GM13976 (cell line): ENCODE measurements around the gene ITGA11.

Source experiments
- DNase-seq: peaks from one replicate; pipeline ENCODE4 v3.0.0; 2012; ENCODE audit warnings: low spot score
- CTCF ChIP-seq: IDR thresholded peaks from 2 replicates; pipeline ENCODE4 v1.5.1; 2012; ENCODE audit warnings: borderline replicate concordance, mild to moderate bottlenecking; ENCODE audit not compliant: insufficient read depth; ENCODE audit errors: extremely low read depth, missing control alignments, control extremely low read depth
- in situ Hi-C: fragments of 300-500 bp; cut with MboI; formaldehyde crosslinking; loops from one replicate; pipeline ENCODE4 v1.12.0; 2022; ENCODE audit warnings: low sequenced_read_pairs, mixed read lengths, inconsistent platforms; ENCODE audit not compliant: unreplicated experiment

Gene ITGA11

GRCh38 chr15:68328443-68328842 lies 103.5 kb downstream of the ITGA11 start:
- in situ Hi-C loops, result no loop called here
- no peak for TF ChIP-seq CTCF
- DNase-seq, result no peak

GRCh38 chr15:68326711-68327354 lies 105.1 kb downstream of the ITGA11 start:
- TF ChIP-seq CTCF, result no peak
- in situ Hi-C loops, result no loop called here

GRCh38 chr15:68325726-68326125 lies 106.2 kb downstream of the ITGA11 start:
- in situ Hi-C loops, result no loop called here
- no peak for TF ChIP-seq CTCF
- no peak for DNase-seq

More at GRCh38 chr15:68326711-68327354, 105.1 kb downstream of the ITGA11 start:
- no peak for DNase-seq

GRCh38 chr15:68322796-68323195 lies 109.2 kb downstream of the ITGA11 start:
- in situ Hi-C loops, result loop anchor here (25.0 kb wide), 1 partner anchor 215 kb away; no protein-coding TSS in a partner anchor
- no peak for TF ChIP-seq CTCF
- DNase-seq, result no peak

GRCh38 chr15:68321229-68321628 lies 110.7 kb downstream of the ITGA11 start:
- DNase-seq, result no peak
- in situ Hi-C loops, result loop anchor here (25.0 kb wide), 1 partner anchor 216 kb away; no protein-coding TSS in a partner anchor
- TF ChIP-seq CTCF, result no peak

GRCh38 chr15:68319997-68320396 lies 112.0 kb downstream of the ITGA11 start:
- TF ChIP-seq CTCF, result no peak
- DNase-seq, result no peak
- in situ Hi-C loops, result loop anchor here (25.0 kb wide), 1 partner anchor 217 kb away; no protein-coding TSS in a partner anchor
